Raji (cell line): Measurements from ENCODE around the gene NRXN3.

Source experiments
- POLR2A ChIP-seq: IDR thresholded peaks from 2 replicates; pipeline ENCODE4 v1.6.1; 2011; ENCODE audit warnings: low read depth, low read length, control low read depth; ENCODE audit not compliant: insufficient read depth

Gene NRXN3

DNA sequence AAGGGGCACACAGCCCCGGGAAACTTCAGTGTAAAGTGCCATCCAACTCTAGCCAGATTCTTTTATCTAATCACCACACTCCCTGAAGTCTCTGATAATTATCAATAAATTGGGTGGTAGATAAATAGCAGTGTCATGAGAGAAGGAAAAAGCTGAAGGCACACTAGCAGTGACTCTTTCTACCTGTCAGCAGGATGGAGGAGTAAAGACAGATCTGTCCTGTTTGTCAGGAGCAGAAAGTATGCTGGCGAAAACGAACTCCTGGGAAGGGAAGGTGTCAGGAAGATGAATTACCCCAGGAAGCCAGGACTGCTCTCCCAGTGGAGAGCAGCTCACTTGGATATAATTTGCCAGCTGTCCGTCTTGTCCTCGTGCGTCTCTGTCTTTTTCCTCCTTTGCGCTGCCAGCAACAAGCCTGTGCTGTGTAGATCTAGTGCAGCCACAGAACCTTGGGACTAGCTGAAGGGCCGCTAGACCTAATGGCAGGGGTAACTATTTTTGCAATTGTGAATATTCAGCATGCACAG is 1059.3 kb downstream of the NRXN3 start:
- no peak for TF ChIP-seq POLR2A

DNA sequence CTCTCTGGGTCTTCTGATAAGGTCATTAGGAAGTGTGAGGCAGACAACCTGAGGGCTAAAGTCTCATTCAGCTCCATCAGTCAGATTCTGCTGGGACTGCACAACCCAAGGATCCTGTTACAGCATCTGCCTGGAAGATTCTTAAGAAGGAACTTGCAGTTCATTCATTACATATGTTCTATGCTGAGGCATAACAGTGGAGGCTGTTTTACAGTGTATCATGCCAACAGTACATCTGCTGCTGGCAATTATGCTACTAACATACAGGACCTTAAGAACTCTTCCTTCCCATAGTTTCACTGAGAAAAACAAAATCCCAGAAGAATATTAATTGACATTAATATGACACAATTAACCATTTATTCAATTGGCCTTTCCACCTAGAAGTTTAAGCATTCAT is 1072.5 kb downstream of the NRXN3 start:
- no peak for TF ChIP-seq POLR2A

DNA sequence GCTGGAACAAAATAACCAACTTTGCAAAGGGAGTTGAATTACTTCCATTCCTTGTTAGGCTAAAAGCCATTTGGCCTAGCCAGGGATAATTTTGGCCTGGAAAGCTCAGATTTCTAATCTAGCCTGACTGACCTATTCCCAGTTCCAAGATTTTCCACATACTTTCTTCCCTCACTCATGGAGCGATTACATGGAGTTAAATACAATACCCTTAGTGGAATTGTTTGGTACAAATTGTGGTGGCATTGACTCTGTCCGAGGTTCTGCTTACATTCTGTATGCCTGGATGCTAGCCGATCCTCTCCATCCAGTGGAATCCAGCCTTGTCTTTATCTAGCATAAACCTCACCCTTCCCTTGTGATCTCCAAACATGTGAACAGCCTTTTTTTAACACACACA is 1076.0 kb downstream of the NRXN3 start:
- no peak for TF ChIP-seq POLR2A

DNA sequence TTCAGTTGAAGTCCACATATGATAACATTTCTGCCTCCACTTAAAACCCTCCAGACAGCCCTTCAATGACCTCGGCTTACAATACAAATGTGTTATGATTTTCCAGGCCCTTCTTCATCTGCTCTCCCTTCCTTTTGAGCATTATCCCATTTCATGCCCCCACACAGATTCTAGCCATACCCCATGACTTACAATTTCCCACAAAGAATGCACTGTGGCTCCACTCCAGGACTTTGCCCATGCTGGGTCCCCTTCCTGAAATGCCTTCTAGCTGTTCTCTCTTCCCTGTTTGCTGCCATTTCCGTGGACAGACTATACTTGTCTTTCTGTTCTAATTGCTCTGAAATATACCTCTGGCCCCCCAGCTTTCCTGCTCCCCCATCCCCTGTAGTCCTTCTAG is 1078.0 kb downstream of the NRXN3 start:
- no peak for TF ChIP-seq POLR2A

DNA sequence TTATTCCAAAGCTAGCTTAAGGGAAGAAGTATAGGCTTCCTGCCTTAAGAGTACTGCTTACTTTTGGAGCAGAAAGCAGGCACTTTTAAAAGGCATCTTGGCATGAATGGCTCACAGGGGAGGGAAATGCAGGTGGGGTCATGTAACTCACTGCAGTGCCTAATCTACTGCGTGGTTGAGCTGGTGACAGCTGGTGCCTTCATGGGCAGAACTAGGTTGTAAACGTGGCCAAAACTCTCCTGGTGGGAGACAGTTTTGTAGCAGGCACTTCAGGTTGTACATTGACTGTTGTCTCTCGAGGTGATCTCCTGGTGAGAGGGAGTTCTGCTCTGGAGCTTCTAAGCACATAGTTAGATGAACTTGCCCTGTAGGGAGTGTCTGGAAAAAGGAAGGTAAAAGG is 1078.6 kb downstream of the NRXN3 start:
- no peak for TF ChIP-seq POLR2A

DNA sequence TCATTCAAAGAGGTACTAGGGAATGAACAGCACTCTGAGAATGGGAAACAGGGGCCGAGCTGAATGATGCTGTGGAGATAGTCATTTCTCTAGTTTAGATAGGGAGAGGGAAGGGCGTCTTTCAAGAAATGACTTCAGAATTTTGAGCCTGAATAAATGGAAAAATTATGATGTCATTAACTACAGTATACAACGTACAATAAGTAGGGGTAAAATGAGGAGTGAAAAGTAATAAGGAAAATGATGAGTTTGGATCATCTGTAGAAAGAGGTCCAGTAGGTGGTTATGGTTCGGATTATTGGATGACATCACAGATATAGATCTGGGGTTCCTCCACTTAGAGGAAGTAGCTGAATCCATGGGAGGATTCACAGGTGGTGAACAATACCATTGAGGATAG is 1081.1 kb downstream of the NRXN3 start:
- no peak for TF ChIP-seq POLR2A

DNA sequence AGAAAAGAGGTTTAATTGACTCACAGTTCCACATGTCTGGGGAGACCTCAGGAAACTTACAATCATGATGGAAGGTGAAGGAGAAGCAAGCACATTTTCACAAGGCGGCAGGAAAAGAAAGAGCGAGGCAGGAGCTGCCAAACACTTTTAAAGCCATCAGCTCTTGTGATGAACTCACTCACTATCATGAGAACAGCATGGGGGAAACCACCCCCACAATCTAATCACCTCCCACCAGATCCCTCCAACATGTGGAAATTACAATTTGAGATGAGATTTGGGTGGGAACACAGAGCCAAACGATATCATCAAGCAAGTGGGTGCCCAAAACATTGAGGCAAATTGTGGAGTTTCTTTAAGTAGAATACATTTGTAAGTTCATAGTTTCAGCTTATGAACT is 1083.4 kb downstream of the NRXN3 start:
- no peak for TF ChIP-seq POLR2A

DNA sequence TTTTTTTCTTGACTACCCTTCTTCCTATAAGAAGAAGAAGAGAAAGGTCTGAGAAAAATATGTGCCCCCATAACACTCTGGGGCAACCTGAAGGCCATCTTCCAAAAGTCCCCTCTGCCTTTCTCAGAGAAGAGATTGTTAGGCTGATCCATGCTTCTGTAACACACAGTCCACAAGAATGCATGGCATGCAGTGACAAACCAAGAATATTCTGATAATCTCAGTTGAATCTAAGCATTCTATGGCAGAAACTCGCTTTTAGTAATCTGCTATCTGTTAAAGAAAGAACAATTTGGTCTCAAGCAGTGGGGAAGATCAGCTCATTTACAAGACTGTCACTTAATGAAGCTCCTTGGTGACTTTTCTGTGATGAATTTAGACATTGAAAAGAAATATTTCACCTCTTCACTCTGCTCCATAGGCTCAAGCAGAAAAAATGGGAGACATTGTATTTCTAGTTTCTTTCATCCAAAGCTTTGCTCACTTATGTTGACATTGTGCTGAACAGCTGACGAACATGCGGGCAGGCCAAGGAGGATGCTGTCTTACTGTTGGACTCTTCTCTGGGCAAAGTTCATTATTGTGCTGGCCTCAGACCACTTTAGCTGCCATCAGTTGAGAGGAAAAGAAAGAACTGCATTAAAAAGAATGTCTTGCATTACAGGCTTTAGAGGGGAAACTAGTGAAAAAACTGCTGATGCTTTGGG is 1084.0 kb downstream of the NRXN3 start:
- no peak for TF ChIP-seq POLR2A

DNA sequence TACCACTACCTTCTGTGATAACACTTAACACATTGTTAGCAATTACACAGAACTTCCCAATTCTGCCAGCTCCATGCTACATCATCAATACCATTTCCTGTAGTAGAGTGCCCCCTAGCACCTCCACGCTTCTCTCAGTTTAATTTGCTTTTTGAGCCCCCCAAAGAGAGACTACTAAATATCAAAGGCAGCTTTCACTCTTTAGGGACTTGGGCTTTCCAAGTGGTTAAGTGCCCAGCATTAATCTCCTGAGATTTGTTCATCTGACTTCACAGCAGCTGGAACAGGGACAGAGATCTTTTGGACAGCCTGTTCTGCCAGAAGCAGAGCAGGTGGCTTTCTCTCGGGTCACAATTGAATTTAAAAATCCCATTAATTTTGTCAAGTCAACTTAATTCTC is 1086.2 kb downstream of the NRXN3 start:
- no peak for TF ChIP-seq POLR2A

DNA sequence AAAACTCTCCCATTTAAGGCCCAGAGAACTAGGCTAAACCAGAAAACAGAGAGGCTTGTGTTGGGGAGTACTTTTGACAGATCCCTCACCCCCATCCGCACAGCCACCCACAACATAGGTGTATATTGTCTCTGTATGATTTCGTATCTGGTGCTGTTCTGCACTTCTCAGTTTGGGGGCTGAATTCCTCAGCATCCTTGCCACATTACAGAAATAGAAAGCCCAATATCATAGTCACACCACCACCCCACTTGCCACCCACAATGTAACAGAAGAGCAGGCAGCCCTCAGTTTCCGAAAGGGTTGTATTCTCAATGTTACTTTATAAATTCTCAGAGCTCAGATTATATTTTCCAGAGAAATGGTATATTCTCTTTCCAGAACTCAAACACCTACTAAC is 1090.2 kb downstream of the NRXN3 start:
- no peak for TF ChIP-seq POLR2A

DNA sequence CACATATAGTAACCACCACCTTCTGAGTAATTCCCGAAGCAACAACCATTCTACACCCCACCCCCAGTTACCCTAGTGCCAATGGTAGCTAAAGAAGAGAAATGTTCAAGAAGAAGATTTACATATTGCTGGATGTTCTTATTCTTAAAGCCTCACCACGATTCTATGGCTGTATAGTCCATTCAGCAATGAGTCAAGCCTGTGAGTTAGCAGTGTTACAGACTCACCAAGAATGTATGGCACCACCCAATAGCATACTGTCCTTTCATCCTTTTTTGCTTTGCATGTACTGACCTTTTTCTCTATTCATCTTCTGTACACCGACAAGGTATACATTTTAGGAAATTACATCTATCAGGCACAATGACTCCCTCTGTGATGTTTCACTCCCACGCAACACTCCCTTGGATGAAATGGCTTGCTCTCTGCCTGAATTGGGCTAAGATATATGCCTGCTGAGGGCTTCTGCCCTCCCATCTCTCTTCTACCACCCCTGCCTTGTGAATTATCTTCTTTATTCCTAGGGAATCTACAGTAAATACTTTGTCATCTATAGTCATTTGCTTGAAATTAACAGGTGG is 1095.3 kb downstream of the NRXN3 start:
- no peak for TF ChIP-seq POLR2A

DNA sequence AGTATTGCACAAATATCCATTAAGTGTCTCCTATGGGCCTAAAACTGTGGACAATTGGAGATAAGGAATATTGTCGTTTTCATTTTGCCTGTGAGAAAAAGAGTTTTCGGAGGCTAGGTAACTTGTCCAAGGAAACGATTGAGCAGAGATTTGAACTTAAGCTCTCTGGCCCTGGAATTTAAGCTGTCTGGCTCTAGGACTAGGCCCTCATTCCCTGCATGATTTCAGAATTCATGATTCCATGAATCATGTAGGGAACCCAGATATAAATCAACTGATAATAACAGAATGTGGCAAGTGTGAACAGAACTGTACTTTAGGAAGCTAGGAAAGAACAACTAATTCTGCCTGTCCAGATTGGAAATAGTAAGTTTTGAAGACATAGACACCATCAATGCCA is 1100.2 kb downstream of the NRXN3 start:
- no peak for TF ChIP-seq POLR2A

DNA sequence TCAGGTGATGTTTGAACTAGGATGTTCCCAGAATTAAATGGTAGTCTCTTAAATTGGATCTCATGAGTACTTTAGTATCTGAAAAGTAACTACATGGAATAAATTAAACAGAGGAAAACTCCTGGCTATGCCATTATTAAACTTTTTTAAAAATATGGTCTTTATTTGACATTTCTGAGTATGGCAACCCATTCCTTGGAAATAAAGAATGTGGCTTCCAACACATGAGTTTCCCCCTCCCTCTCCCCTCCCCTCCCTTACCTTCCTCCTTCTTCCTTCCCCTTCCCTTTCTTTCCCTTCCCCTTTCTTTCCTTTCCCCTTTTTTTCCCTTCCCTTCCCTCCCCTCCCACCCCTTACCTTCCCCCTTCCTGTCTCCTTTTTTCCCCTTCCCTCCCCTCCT is 1100.9 kb downstream of the NRXN3 start:
- no peak for TF ChIP-seq POLR2A

DNA sequence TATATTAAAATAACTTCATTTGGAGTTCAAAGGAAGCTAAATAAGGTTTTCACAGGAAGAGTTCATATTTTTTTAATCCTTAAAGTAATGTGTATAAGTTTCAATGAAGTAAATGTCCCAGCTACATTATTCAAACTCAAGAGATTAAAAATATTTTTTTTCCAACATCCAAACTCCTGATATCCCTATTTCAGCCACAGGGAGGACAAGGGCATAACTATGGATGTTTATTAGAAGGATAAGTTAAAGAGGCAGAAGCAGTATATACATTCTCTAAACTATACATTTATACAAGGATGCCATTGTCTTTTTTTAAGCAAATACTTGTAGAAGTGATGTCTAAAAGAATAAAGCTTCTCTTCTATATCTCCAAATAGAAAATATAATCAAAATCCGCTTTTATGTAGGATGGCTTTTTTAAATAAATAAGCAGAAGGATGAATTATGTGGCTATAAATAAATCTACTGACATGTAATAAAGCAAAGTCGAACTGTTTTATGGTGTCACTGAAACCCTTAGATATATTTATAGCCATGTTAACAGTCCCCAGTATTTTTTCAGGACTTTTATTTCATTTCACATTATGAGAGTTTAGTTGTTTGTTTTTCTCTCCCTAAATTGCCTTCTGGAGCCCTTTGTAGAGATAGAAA is 1104.6 kb downstream of the NRXN3 start:
- no peak for TF ChIP-seq POLR2A

DNA sequence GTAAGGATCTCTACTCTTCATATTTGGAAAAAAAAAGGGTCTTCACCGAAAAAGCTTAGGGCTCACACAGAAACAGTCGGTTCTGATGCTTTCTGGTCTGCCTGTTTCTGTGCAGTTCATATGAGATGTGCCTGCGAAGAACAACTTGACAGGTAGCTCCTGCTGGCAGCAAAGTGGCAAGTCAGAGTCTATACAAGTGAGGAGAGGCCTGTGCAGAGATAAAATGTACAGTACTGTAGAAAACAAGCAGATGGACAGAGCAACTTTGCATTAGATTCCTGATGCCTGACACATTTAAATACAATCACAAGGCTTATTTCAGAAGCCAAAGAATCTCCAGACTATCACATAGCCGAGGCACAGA is 1105.1 kb downstream of the NRXN3 start:
- TF ChIP-seq POLR2A, result no peak

DNA sequence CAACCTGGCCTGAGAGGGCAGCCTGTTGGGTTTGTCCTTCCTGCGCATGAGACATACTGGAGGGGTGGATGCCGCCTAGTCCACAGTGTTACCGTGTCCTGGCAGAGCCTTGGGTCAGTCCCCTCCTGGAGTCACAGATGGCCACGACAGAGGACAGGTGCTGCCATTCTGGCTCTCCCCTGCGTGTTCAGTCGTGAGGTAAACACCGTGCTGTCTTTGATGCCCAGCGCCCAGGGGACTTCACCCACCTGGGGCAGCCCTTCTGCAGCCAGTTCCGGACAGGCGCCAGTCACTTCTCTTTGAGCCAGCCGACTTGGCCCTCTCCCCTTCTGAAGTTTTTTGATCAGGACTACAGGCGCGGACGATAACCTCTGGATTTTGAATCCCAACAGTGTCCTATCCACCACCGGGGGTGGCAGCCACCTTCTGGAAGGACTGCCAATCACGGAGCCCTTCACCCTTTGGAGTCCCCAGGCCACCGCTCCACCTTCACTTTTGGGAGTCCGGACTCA is 1108.2 kb downstream of the NRXN3 start:
- TF ChIP-seq POLR2A, result no peak
